ENCODE data around the gene NKD2. TPM values are rescaled to one million over a fixed set of nuclear protein-coding genes. Genes with fewer than 3 reads are reported as not detected.

The NKD2 gene
- total and polyA plus RNA-seq, 2 experiments from 2014 or later = 1.4 to 9.1 TPM

- no peaks in the 10 kb centered on the region for H3K4me1 ChIP-seq (ENCODE audit: insufficient read depth)
- H3K9me2 ChIP-seq (replicated peaks; ENCODE audit: insufficient read depth) = no peaks in the 10 kb centered on the region
- no peak overlapping the region for H3K27ac ChIP-seq
- H4K20me1 ChIP-seq (ENCODE audit: insufficient read depth, poor library complexity, severe bottlenecking) = no peaks in the 10 kb centered on the region
- WGBS (ENCODE audit: low lambda C conversion rate, missing lambda C conversion rate) = 89% methylated on average over 12 of the region's 12 CpGs
- no peaks in the 10 kb centered on the region for H3K79me2 ChIP-seq
- no peak for DNase-seq (ENCODE audit: low spot score)
- no peaks in the 10 kb centered on the region for H3K36me3 ChIP-seq (replicated peaks; ENCODE audit: insufficient read depth, low read depth)
- no peak overlapping the region for H3K4me3 ChIP-seq
- no peaks in the 10 kb centered on the region for H3K9me3 ChIP-seq (ENCODE audit: low read depth)
- no peak overlapping the region for H2AFZ ChIP-seq
- no peaks in the 10 kb centered on the region for H3K27me3 ChIP-seq
- H3K4me2 ChIP-seq = no peak overlapping the region
- no peak for TF ChIP-seq EZH2phosphoT487 (IDR thresholded peaks at IDR 0.05; ENCODE audit: low read depth, severe bottlenecking, unreplicated experiment)
- TF ChIP-seq EZH2 (IDR thresholded peaks at IDR 0.05; ENCODE audit: borderline replicate concordance) = no peak
- TF ChIP-seq, protein P1, sequence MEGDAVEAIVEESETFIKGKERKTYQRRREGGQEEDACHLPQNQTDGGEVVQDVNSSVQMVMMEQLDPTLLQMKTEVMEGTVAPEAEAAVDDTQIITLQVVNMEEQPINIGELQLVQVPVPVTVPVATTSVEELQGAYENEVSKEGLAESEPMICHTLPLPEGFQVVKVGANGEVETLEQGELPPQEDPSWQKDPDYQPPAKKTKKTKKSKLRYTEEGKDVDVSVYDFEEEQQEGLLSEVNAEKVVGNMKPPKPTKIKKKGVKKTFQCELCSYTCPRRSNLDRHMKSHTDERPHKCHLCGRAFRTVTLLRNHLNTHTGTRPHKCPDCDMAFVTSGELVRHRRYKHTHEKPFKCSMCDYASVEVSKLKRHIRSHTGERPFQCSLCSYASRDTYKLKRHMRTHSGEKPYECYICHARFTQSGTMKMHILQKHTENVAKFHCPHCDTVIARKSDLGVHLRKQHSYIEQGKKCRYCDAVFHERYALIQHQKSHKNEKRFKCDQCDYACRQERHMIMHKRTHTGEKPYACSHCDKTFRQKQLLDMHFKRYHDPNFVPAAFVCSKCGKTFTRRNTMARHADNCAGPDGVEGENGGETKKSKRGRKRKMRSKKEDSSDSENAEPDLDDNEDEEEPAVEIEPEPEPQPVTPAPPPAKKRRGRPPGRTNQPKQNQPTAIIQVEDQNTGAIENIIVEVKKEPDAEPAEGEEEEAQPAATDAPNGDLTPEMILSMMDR (IDR thresholded peaks at IDR 0.05; ENCODE audit: poor library complexity) = no peak
Observed at GRCh38 chr5:1066676-1067075, 58.1 kb downstream of the NKD2 start.

DNA sequence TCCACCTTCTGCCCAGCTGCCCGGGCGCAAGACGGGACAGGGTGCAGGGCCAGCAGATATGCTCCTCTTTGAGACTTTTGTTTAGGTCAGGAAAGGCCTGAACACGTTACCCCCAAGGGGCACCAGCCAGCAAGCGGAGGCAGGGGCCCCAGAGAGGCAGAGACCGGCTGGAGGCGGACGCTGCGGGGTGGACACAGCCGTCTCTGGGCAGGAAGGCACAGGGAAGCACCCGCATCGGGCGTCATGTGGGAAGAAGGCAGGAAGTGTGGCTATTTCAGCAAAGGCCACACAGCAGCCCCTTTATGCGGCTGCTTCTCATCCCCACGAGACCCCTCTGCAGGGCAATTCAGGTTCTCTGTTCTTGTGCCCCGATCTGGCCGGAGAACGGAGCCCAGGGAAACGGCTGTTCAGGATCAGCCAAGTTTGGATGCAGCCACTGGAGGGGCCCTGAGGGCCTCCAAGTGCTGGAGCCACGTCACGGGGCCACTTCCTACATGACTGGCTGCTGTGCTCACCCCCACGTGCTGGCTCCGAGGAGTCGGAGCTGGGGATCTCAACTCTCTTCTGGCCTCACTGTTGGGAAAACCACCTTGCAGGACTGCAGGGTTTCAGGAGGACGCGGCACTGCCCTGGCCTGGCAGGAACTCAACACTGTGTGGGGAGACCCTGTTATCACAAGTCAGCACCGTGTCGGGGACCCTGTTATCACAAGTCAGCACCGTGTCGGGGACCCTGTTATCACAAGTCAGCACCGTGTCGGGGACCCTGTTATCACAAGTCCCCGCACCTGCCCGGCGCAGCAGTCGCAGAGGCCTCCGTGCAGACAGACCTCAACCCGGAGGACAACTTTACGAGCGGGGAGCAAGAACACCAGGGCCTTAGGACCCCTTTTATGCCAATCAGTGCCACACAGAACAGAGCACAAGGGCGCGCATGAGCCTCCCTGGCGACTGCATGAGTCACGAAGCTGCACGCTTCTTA, 58.8 kb downstream of the NKD2 start:
- 90% methylated on average over 45 of the region's 45 CpGs for WGBS (ENCODE audit: low lambda C conversion rate, missing lambda C conversion rate)
- H3K79me2 ChIP-seq = no peaks in the 10 kb centered on the region
- no peaks in the 10 kb centered on the region for H3K36me3 ChIP-seq (replicated peaks; ENCODE audit: insufficient read depth, low read depth)

DNA sequence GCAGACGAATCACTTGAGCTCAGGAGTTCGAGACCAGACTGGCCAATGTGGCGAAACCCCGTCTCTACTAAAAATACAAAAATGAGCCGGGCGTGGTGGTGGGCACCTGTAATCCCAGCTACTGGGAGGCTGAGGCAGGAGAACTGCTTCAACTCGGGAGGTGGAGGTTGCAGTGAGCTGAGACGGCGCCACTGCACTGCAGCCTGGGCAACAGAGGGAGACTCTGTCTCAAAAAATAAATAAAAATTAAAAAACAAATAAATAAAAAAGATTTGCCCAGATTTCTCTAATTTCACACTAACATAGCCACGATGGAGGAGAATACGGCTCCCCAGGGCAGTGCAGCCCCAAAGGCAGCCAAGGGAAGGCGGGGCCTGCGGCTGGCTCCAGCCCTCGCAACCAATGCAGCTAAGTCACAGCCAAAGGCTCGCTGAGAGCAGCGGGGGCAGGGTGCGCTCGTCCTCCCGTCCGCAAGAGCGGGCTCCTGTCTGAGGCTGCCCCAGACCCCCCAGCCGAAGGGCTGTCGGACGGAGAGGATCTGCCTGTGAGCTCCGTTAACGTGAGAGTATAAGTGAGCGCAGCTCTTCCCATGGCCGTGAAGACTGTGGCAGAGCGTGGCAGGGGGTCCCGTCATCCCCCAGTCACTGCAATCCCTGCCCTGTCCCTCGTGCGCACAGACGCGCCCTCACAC, 59.7 kb downstream of the NKD2 start:
- TF ChIP-seq EZH2 (IDR thresholded peaks at IDR 0.05; ENCODE audit: borderline replicate concordance) (no peak), EZH2phosphoT487 (IDR thresholded peaks at IDR 0.05; ENCODE audit: low read depth, severe bottlenecking, unreplicated experiment) (no peak)
- TF ChIP-seq, protein P1 (IDR thresholded peaks at IDR 0.05; ENCODE audit: poor library complexity) = no peak
- H3K27ac ChIP-seq = no peak overlapping the region
- no peaks in the 10 kb centered on the region for H3K9me2 ChIP-seq (replicated peaks; ENCODE audit: insufficient read depth)
- no peaks in the 10 kb centered on the region for H3K27me3 ChIP-seq
- H3K4me3 ChIP-seq = no peak overlapping the region
- no peaks in the 10 kb centered on the region for H3K4me1 ChIP-seq (ENCODE audit: insufficient read depth)
- H3K79me2 ChIP-seq = no peaks in the 10 kb centered on the region
- no peak overlapping the region for H3K4me2 ChIP-seq
- H2AFZ ChIP-seq = no peak overlapping the region
- DNase-seq (ENCODE audit: low spot score) = no peak
- H4K20me1 ChIP-seq (ENCODE audit: insufficient read depth, poor library complexity, severe bottlenecking) = no peaks in the 10 kb centered on the region
- 93% methylated on average over 34 of the region's 34 CpGs for WGBS (ENCODE audit: low lambda C conversion rate, missing lambda C conversion rate)
- H3K9me3 ChIP-seq (ENCODE audit: low read depth) = no peaks in the 10 kb centered on the region
- H3K36me3 ChIP-seq (replicated peaks; ENCODE audit: insufficient read depth, low read depth) = no peaks in the 10 kb centered on the region

More for the DNA sequence above, 58.8 kb downstream of the NKD2 start:
- TF ChIP-seq EZH2 (IDR thresholded peaks at IDR 0.05; ENCODE audit: borderline replicate concordance) (no peak), EZH2phosphoT487 (IDR thresholded peaks at IDR 0.05; ENCODE audit: low read depth, severe bottlenecking, unreplicated experiment) (no peak)
- TF ChIP-seq, protein P1 (IDR thresholded peaks at IDR 0.05; ENCODE audit: poor library complexity) = no peak
- no peaks in the 10 kb centered on the region for H4K20me1 ChIP-seq (ENCODE audit: insufficient read depth, poor library complexity, severe bottlenecking)
- no peak overlapping the region for H2AFZ ChIP-seq
- H3K4me3 ChIP-seq = no peak overlapping the region
- DNase-seq (ENCODE audit: low spot score) = no peak
- no peaks in the 10 kb centered on the region for H3K9me3 ChIP-seq (ENCODE audit: low read depth)
- no peak overlapping the region for H3K27ac ChIP-seq
- no peaks in the 10 kb centered on the region for H3K9me2 ChIP-seq (replicated peaks; ENCODE audit: insufficient read depth)
- no peaks in the 10 kb centered on the region for H3K27me3 ChIP-seq
- H3K4me1 ChIP-seq (ENCODE audit: insufficient read depth) = no peaks in the 10 kb centered on the region
- H3K4me2 ChIP-seq = no peak overlapping the region
